Measurements from ENCODE around the gene KCNC1.

The KCNC1 gene

GRCh38 chr11:17742019-17742418 lies 7.4 kb downstream of the KCNC1 start:
- in situ Hi-C loops (cut with HindIII; ENCODE audit: low pct_ligation_motif_present, low sequenced_read_pairs), result loop anchor here (25.0 kb wide), 1 partner anchor 245 kb away; no protein-coding TSS in a partner anchor
- DNase-seq, result no peak

GRCh38 chr11:17743026-17743807 lies 8.6 kb downstream of the KCNC1 start:
- in situ Hi-C loops (cut with HindIII; ENCODE audit: low pct_ligation_motif_present, low sequenced_read_pairs), result loop anchor here (25.0 kb wide), 1 partner anchor 244 kb away; no protein-coding TSS in a partner anchor
- no peaks in the 10 kb centered on the region for H3K36me3 ChIP-seq (replicated peaks)
- no peak for DNase-seq
- H3K27ac ChIP-seq, result no peak overlapping the region
- no peak overlapping the region for H3K4me3 ChIP-seq (ENCODE audit: low read depth, low read length)
- H3K27me3 ChIP-seq (replicated peaks), result peaks cover 11% of the 10 kb centered on the region
- TF ChIP-seq CTCF (IDR thresholded peaks at IDR 0.05; ENCODE audit: low read depth, low read length, missing control alignments), result no peak

More at GRCh38 chr11:17742019-17742418, 7.4 kb downstream of the KCNC1 start:
- Histone ChIP-seq H3K36me3 (replicated peaks) (no peaks in the 10 kb centered on the region), H3K27me3 (replicated peaks) (peaks cover 21% of the 10 kb centered on the region), H3K4me3 (ENCODE audit: low read depth, low read length) (no peak overlapping the region), H3K27ac (no peak overlapping the region)
- TF ChIP-seq CTCF (IDR thresholded peaks at IDR 0.05; ENCODE audit: low read depth, low read length, missing control alignments), result no peak

- Histone ChIP-seq H3K27ac (no peak overlapping the region), H3K27me3 (replicated peaks) (peaks cover 6% of the 10 kb centered on the region), H3K4me3 (ENCODE audit: low read depth, low read length) (no peak overlapping the region), H3K36me3 (replicated peaks) (no peaks in the 10 kb centered on the region)
- DNase-seq, result no peak
- in situ Hi-C loops (cut with HindIII; ENCODE audit: low pct_ligation_motif_present, low sequenced_read_pairs), result loop anchor here (25.0 kb wide), 1 partner anchor 244 kb away; no protein-coding TSS in a partner anchor
- no peak for TF ChIP-seq CTCF (IDR thresholded peaks at IDR 0.05; ENCODE audit: low read depth, low read length, missing control alignments)
Observed at GRCh38 chr11:17743808-17744119, 9.2 kb downstream of the KCNC1 start.

- Histone ChIP-seq H3K27me3 (replicated peaks) (peaks cover 2% of the 10 kb centered on the region), H3K4me3 (ENCODE audit: low read depth, low read length) (no peak overlapping the region), H3K27ac (no peak overlapping the region), H3K36me3 (replicated peaks) (no peaks in the 10 kb centered on the region)
- no peak for TF ChIP-seq CTCF (IDR thresholded peaks at IDR 0.05; ENCODE audit: low read depth, low read length, missing control alignments)
- no peak for DNase-seq
- in situ Hi-C loops (cut with HindIII; ENCODE audit: low pct_ligation_motif_present, low sequenced_read_pairs), result loop anchor here (25.0 kb wide), 1 partner anchor 243 kb away; no protein-coding TSS in a partner anchor
Observed at GRCh38 chr11:17744151-17744940, 9.8 kb downstream of the KCNC1 start.

DNA sequence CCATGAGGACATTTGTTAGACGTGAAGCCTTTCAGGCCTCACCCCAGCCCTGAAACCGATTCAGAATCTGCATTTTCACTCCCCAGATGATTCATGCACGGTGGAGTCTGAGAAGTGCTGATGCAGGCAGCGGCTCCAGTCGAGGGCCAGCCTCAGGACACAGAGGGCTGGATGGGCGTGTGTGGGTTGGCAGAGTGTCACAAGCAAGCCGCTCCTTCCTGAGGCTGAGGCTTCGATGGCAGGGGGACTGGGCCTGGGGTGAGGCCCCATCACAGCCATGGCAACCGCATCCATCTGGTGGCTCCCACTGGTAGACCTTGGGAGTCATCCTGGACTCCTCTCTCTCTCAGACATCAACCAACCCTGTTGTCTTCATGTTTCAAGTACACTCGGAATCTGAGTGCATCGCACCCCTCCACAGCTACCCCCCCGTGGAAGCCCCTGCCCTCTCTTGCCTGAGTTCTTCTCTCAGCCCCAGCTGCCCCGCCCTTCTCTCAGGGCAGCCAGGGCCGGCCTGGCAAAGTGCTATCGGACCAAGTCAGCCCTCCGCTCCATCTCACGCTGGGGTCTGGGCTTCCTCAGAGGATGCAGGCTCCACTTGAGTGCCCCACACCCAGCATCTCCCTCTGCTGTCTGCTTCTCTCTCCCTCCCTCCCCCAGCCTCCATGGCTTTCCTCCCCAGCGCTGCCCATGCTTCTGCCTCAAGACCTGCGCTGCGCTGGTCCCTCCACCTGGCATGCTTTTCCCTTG lies 10.6 kb downstream of the KCNC1 start:
- H3K27ac ChIP-seq, result no peak overlapping the region
- no peak overlapping the region for H3K4me3 ChIP-seq (ENCODE audit: low read depth, low read length)
- in situ Hi-C loops (cut with HindIII; ENCODE audit: low pct_ligation_motif_present, low sequenced_read_pairs), result loop anchor here (25.0 kb wide), 1 partner anchor 242 kb away; no protein-coding TSS in a partner anchor
- H3K27me3 ChIP-seq (replicated peaks), result no peaks in the 10 kb centered on the region
- no peak for DNase-seq
- no peaks in the 10 kb centered on the region for H3K36me3 ChIP-seq (replicated peaks)
- TF ChIP-seq CTCF (IDR thresholded peaks at IDR 0.05; ENCODE audit: low read depth, low read length, missing control alignments), result no peak
